H1 (cell line): ENCODE results near the gene SPRR4. TPM values are rescaled to one million over a fixed set of nuclear protein-coding genes. Genes with fewer than 3 reads are reported as not detected.

Experiments used
- ASH2L ChIP-seq: fragments of 200-600, 300-600 bp; sonication (generic); IDR thresholded peaks from one replicate; pipeline ENCODE4 v1.7.1; 2017; ENCODE audit warnings: low read length
- CBX5 ChIP-seq: fragments of 300-800, 300-1000 bp; sonication (generic); IDR thresholded peaks from 2 replicates; pipeline ENCODE4 v1.7.1; 2016; ENCODE audit warnings: antibody characterized with exemption, low read length, low read depth
- CHD7 ChIP-seq: fragments of 300-600 bp; sonication (generic); IDR thresholded peaks from 2 replicates; pipeline ENCODE4 v1.7.1; 2012; ENCODE audit warnings: low read length, moderate library complexity, mild to moderate bottlenecking, inconsistent platforms; ENCODE audit not compliant: insufficient replicate concordance
- MAFK ChIP-seq: IDR thresholded peaks from 2 replicates; pipeline ENCODE4 v1.6.1; 2012; ENCODE audit warnings: low read depth, mild to moderate bottlenecking, improper control_type of control experiment, low read length
- TCF12 ChIP-seq: IDR thresholded peaks from 2 replicates; pipeline ENCODE4 v1.6.1; 2011; ENCODE audit warnings: low read depth, mild to moderate bottlenecking, low read length
- polyA plus RNA-seq, 7 experiments: library from polyadenylated mRNA; depleted of rRNA in 3 of 7; stranded (reverse) in 5 of 7; unstranded in 2 of 7; fragments of >200 nt in 5 of 7; fragments of 200-250 nt in 2 of 7; gene quantifications; 1 replicate in 5 of 7; 2 replicates in 1 of 7; 4 replicates in 1 of 7; pipeline versions ENCODE4 v1.2.1 to v1.2.3, GENCODE V29; 2011 to 2013; ENCODE audit warnings: missing spikeins in 2 of 7, mixed read lengths in 2 of 7
- total RNA-seq: library from RNA; stranded (reverse); fragmentation: NEBNext Ultra II Directional; extraction: Animal tissue kit (Norgen Biotek cat#: 25700); gene quantifications from 2 replicates; pipeline ENCODE4 v1.2.1, GENCODE V29; 2021

Gene SPRR4
- total and polyA plus RNA-seq, 2 of the 8 experiments (the other 6 are each of a cell fraction or from before 2014, with no cell fraction given) = not detected

DNA sequence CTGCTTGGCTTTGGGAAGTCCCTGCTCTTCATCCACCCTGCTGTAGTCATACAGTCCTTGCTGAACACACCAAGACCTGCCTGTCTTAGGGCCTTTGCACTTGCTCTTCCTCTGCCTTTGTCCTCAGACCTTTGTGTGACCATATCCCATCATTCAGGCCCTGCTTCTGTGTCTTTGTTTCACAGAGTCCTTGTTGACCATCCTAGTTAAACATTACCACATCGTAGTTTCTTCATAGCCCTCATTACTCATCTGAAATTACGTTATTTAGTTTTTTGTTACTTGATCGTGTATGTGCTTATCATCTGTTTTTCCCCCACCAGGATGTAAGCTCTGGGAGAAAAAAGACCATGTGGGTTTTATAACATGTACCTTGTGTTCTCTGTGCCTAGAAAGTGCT lies 41.8 kb upstream of the SPRR4 start (continued):
- TF ChIP-seq CHD7 = no peak
- TF ChIP-seq ASH2L = no peak
- TF ChIP-seq MAFK = no peak
- no peak for TF ChIP-seq CBX5
- TF ChIP-seq TCF12 = no peak
